Measurements from ENCODE around the gene MTARC2. TPM values are rescaled to one million over a fixed set of nuclear protein-coding genes. Genes with fewer than 3 reads are reported as not detected.

MTARC2 gene
- total and polyA plus RNA-seq, 2 experiments from 2014 or later, result 36.4 to 54.5 TPM

DNA sequence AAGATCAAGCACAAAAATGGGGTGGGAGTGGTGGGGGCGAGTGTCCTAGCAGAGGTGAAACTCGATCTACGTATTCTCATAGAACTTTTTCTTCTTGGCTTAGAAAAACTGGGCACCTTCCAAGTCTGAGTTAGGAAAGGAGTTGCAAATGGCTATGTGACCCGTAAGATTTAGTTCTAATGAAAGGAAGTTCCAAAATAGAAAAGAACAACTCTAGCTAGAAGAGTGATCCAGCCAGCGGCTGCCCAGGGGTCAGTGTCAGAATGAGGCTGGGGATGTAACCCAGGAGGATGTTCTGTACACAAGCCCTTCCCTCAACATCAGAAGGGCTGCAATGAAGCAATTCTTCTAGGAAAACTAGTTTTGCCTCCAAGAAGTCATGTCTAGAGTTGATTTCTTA, 43.8 kb downstream of the MTARC2 start:
- H3K27me3 ChIP-seq, result no peaks in the 10 kb centered on the region
- H3K4me1 ChIP-seq (ENCODE audit: low read depth), result peaks cover 7% of the 10 kb centered on the region
- TF ChIP-seq, protein P1, sequence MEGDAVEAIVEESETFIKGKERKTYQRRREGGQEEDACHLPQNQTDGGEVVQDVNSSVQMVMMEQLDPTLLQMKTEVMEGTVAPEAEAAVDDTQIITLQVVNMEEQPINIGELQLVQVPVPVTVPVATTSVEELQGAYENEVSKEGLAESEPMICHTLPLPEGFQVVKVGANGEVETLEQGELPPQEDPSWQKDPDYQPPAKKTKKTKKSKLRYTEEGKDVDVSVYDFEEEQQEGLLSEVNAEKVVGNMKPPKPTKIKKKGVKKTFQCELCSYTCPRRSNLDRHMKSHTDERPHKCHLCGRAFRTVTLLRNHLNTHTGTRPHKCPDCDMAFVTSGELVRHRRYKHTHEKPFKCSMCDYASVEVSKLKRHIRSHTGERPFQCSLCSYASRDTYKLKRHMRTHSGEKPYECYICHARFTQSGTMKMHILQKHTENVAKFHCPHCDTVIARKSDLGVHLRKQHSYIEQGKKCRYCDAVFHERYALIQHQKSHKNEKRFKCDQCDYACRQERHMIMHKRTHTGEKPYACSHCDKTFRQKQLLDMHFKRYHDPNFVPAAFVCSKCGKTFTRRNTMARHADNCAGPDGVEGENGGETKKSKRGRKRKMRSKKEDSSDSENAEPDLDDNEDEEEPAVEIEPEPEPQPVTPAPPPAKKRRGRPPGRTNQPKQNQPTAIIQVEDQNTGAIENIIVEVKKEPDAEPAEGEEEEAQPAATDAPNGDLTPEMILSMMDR (IDR thresholded peaks at IDR 0.05; ENCODE audit: low read depth, low read length), result no peak
- H3K36me3 ChIP-seq, result no peaks in the 10 kb centered on the region
- no peaks in the 10 kb centered on the region for H3K9me3 ChIP-seq (ENCODE audit: low read depth)
- no peak overlapping the region for H3K4me3 ChIP-seq
- no peak overlapping the region for H3K27ac ChIP-seq
- DNase-seq (ENCODE audit: low read depth in 1 of 2, low spot score in 1 of 2), result peak in 1 of 2 donors; percentile 29

DNA sequence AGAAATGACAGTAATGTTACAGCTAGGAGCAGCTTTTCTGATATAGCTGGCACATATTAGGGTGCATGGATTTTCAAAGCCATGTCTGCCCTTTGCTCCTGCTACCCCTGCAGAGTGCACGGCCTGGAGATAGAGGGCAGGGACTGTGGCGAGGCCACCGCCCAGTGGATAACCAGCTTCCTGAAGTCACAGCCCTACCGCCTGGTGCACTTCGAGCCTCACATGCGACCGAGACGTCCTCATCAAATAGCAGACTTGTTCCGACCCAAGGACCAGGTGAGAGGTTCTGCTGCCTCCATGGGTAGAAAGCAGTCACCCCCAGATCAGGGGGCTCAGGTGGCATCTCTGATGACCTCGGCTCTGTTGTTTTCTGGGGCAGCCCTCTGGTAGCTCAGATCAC, 48.4 kb downstream of the MTARC2 start:
- no peak overlapping the region for H3K4me3 ChIP-seq
- TF ChIP-seq, protein P1 (IDR thresholded peaks at IDR 0.05; ENCODE audit: low read depth, low read length), result no peak
- no peak overlapping the region for H3K27ac ChIP-seq
- no peaks in the 10 kb centered on the region for H3K27me3 ChIP-seq
- H3K36me3 ChIP-seq, result no peaks in the 10 kb centered on the region
- H3K9me3 ChIP-seq (ENCODE audit: low read depth), result no peaks in the 10 kb centered on the region
- peaks cover 9% of the 10 kb centered on the region for H3K4me1 ChIP-seq (ENCODE audit: low read depth)
- no peak for DNase-seq (ENCODE audit: low read depth in 1 of 2, low spot score in 1 of 2)

GRCh38 chr1:220797044-220797443, 48.9 kb downstream of the MTARC2 start:
- H3K4me1 ChIP-seq (ENCODE audit: low read depth), result peaks cover 4% of the 10 kb centered on the region
- H3K9me3 ChIP-seq (ENCODE audit: low read depth), result no peaks in the 10 kb centered on the region
- peak overlapping the region; percentile 20 for H3K27ac ChIP-seq
- TF ChIP-seq, protein P1 (IDR thresholded peaks at IDR 0.05; ENCODE audit: low read depth, low read length), result no peak
- H3K4me3 ChIP-seq, result no peak overlapping the region
- H3K36me3 ChIP-seq, result no peaks in the 10 kb centered on the region
- DNase-seq (ENCODE audit: low read depth in 1 of 2, low spot score in 1 of 2), result no peak
- no peaks in the 10 kb centered on the region for H3K27me3 ChIP-seq

DNA sequence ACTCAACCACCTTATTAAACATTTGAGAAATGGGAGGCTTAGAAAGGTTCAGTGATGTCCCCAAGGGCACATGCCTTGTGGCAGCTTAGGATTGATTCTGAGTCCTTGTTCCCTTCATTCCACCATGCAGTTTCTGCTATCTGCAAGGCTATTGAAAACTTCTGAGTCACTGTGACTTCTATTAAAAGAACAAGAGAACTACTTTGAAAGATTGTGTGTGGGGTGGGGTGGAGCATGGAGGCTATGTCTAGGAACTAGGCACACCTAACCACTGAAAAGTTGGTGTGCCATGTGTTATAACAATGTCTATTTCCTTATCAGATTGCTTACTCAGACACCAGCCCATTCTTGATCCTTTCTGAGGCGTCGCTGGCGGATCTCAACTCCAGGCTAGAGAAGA, 49.4 kb downstream of the MTARC2 start:
- Histone ChIP-seq H3K27me3 (no peaks in the 10 kb centered on the region), H3K4me3 (no peak overlapping the region), H3K27ac (peak overlapping the region; percentile 44), H3K36me3 (no peaks in the 10 kb centered on the region), H3K9me3 (ENCODE audit: low read depth) (no peaks in the 10 kb centered on the region), H3K4me1 (ENCODE audit: low read depth) (peaks cover 2% of the 10 kb centered on the region)
- TF ChIP-seq, protein P1 (IDR thresholded peaks at IDR 0.05; ENCODE audit: low read depth, low read length), result no peak
- DNase-seq (ENCODE audit: low read depth in 1 of 2, low spot score in 1 of 2), result peak in 1 of 2 donors; percentile 39

GRCh38 chr1:220798338-220798737, 50.2 kb downstream of the MTARC2 start:
- Histone ChIP-seq H3K36me3 (no peaks in the 10 kb centered on the region), H3K27me3 (no peaks in the 10 kb centered on the region), H3K4me1 (ENCODE audit: low read depth) (peaks cover 2% of the 10 kb centered on the region), H3K9me3 (ENCODE audit: low read depth) (no peaks in the 10 kb centered on the region), H3K27ac (no peak overlapping the region), H3K4me3 (no peak overlapping the region)
- DNase-seq (ENCODE audit: low read depth in 1 of 2, low spot score in 1 of 2), result no peak
- TF ChIP-seq, protein P1 (IDR thresholded peaks at IDR 0.05; ENCODE audit: low read depth, low read length), result no peak

DNA sequence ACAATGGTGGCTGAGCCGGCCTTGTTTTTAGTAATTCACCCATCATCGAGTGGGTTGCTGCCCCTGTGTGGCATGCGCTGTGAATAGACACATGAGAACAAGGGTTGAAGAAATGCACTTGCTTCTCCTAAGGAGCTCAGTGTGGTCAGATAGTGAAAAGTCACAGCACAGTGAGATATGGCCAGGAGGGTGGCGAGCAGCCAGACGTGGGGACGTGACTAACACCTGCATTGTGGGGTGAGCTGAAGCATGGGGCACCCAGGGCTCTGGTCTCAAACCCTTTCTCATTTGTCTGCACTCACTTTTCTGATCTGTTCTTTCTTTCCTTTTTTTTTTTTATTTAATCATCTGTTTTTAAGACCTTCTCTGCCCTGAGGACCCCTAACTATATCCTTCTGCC, 52.1 kb downstream of the MTARC2 start:
- TF ChIP-seq, protein P1 (IDR thresholded peaks at IDR 0.05; ENCODE audit: low read depth, low read length), result no peak
- Histone ChIP-seq H3K36me3 (no peaks in the 10 kb centered on the region), H3K4me3 (no peak overlapping the region), H3K4me1 (ENCODE audit: low read depth) (peaks cover 2% of the 10 kb centered on the region), H3K9me3 (ENCODE audit: low read depth) (no peaks in the 10 kb centered on the region), H3K27me3 (no peaks in the 10 kb centered on the region), H3K27ac (no peak overlapping the region)
- DNase-seq (ENCODE audit: low read depth in 1 of 2, low spot score in 1 of 2), result no peak
